ENCODE data around the gene HCK. TPM values are rescaled to one million over a fixed set of nuclear protein-coding genes. Genes with fewer than 3 reads are reported as not detected.
A peak's percentile ranks its signal among the peaks of the same experiment; 100 is the strongest.
"Not testable (repeated sequence)": the region's sequence is repeated elsewhere in the genome, so short reads cannot be mapped to it uniquely, and the experiment has no call there.

The HCK gene
- total RNA-seq, 1 donor from 2014 or later: not detected

DNA sequence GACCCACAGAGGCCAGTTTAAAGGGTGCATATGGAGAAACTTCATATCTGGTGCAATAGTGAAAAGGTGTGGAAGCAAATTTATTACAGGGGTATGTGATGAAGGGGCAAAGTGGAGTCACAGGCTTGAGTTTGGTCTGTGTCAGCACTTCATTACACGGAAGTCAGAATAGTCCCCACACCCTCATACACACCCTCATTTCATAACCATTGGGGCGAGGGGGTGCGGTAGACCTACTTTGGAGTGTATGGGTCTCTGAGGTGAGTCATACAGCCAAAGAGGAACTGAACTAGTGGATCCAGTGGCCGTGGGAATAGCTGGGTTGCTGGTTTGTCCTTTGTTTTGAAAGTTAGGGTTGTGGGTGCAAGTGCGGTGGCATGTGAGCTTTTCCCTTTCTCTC, 60.8 kb downstream of the HCK start:
- peak overlapping the region; percentile 68 for H3K4me3 Mint-ChIP-seq
- peaks cover 30% of the 10 kb centered on the region for H3K4me1 Mint-ChIP-seq
- H3K27me3 Mint-ChIP-seq (ENCODE audit: low read depth): peaks cover 2% of the 10 kb centered on the region
- TF ChIP-seq, protein P1, sequence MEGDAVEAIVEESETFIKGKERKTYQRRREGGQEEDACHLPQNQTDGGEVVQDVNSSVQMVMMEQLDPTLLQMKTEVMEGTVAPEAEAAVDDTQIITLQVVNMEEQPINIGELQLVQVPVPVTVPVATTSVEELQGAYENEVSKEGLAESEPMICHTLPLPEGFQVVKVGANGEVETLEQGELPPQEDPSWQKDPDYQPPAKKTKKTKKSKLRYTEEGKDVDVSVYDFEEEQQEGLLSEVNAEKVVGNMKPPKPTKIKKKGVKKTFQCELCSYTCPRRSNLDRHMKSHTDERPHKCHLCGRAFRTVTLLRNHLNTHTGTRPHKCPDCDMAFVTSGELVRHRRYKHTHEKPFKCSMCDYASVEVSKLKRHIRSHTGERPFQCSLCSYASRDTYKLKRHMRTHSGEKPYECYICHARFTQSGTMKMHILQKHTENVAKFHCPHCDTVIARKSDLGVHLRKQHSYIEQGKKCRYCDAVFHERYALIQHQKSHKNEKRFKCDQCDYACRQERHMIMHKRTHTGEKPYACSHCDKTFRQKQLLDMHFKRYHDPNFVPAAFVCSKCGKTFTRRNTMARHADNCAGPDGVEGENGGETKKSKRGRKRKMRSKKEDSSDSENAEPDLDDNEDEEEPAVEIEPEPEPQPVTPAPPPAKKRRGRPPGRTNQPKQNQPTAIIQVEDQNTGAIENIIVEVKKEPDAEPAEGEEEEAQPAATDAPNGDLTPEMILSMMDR (conservative IDR thresholded peaks at IDR 0.05): no peak
- peak overlapping the region; percentile 9 for H3K27ac Mint-ChIP-seq (ENCODE audit: unreplicated experiment)
- no peak for DNase-seq (ENCODE audit: low read depth, low spot score)
- no peaks in the 10 kb centered on the region for H3K9me3 Mint-ChIP-seq
- H3K36me3 Mint-ChIP-seq (ENCODE audit: low read depth): no peaks in the 10 kb centered on the region

DNA sequence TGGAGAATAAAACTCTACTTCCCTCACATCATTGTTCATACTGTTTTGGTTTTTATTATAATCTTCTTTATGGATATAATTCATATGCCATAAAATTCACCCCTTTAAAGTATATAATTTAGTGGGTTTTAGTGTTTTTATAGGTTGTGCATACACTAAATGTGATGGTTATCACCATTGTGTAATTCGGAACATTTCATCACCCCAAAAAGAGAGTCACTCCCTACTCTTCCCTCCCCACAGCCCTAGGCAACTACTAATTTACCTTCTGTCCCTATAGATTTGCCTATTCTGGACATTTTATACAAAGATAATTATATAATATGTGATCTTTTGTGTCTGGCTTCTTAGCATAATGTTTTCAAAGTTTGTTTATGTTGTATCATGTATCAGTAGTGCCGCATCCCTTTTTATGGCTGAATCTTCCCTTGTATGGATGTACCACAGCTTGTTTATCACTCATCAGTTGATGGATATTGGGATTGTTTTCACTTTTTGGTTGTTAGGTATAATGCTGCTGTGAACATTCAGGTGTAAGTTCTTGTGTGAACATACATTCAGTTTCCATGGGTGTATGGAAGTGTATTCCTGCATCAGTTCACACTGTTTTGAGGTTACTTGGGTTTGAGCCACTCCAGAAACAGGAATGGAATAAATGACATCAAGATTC, 61.7 kb downstream of the HCK start:
- no peaks in the 10 kb centered on the region for H3K36me3 Mint-ChIP-seq (ENCODE audit: low read depth)
- TF ChIP-seq, protein P1 (conservative IDR thresholded peaks at IDR 0.05): no peak
- H3K27me3 Mint-ChIP-seq (ENCODE audit: low read depth): no peaks in the 10 kb centered on the region
- H3K4me3 Mint-ChIP-seq: peak overlapping the region; percentile 68
- H3K9me3 Mint-ChIP-seq: no peaks in the 10 kb centered on the region
- DNase-seq (ENCODE audit: low read depth, low spot score): no peak
- peaks cover 30% of the 10 kb centered on the region for H3K4me1 Mint-ChIP-seq
- H3K27ac Mint-ChIP-seq (ENCODE audit: unreplicated experiment): peak overlapping the region; percentile 53

DNA sequence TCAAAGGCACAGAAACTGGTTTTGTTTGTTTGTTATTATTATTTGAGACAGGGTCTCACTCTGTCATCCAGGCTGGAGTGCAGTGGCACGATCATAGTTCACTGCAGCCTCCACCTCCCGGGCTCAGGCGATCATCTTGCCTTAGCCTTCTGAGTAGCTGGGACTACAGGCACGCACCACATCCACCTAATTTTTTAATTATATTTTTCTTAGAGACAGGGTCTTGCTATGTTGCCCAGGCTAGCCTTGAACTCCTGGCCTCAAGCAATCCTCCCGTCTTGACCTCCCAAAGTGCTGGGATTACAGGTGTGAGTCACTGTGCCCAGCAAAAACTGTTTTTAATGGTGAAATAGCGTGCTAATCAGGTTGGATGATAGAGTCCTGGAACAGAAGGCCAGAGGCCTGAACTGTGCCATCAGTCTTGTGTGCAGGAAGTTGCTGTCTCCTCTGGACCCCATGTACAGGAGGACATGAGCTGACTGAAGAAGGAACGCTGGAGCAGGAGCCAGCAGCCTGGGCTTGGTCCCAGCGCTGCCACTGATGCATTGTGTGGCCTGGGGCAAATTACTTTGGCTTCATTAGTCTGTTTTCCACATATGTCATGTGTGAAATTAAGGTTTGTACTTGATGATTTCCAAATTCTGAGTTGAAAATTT, 62.4 kb downstream of the HCK start:
- TF ChIP-seq, protein P1 (conservative IDR thresholded peaks at IDR 0.05): no peak
- Mint-ChIP-seq H3K4me3 (no peak overlapping the region), H3K36me3 (ENCODE audit: low read depth) (no peaks in the 10 kb centered on the region), H3K4me1 (peaks cover 30% of the 10 kb centered on the region), H3K9me3 (no peaks in the 10 kb centered on the region), H3K27ac (ENCODE audit: unreplicated experiment) (peak overlapping the region; percentile 53), H3K27me3 (ENCODE audit: low read depth) (no peaks in the 10 kb centered on the region)
- DNase-seq (ENCODE audit: low read depth, low spot score): no peak

DNA sequence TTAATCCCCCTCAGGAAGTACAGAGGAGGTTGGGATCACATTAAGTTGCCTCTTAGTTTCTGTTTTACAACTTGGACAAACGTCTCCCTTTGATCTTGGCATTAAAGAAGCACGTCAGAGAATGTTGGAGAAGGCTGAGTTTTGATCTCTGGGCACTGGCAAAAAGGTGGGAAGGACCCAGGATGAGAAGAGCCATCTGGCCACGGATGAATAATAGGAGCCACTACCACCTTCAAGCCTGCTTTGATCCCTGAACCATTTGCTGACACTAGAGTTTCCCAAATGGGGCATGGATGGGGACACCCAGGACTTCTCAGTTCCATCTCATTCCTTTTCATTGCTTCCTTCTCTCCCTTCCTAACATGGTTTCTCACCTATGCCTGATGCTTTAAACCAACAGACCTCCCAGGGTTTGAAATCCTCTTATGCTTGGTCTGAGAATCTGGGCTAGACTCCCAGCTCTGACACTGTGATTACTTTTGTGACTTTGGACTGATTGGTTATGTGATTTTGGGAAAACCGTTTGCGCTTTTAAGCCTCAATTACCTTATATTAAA, 63.2 kb downstream of the HCK start:
- no peaks in the 10 kb centered on the region for H3K9me3 Mint-ChIP-seq
- H3K27me3 Mint-ChIP-seq (ENCODE audit: low read depth): no peaks in the 10 kb centered on the region
- H3K36me3 Mint-ChIP-seq (ENCODE audit: low read depth): no peaks in the 10 kb centered on the region
- no peak for DNase-seq (ENCODE audit: low read depth, low spot score)
- TF ChIP-seq, protein P1 (conservative IDR thresholded peaks at IDR 0.05): no peak
- no peak overlapping the region for H3K27ac Mint-ChIP-seq (ENCODE audit: unreplicated experiment)
- peaks cover 26% of the 10 kb centered on the region for H3K4me1 Mint-ChIP-seq
- no peak overlapping the region for H3K4me3 Mint-ChIP-seq

DNA sequence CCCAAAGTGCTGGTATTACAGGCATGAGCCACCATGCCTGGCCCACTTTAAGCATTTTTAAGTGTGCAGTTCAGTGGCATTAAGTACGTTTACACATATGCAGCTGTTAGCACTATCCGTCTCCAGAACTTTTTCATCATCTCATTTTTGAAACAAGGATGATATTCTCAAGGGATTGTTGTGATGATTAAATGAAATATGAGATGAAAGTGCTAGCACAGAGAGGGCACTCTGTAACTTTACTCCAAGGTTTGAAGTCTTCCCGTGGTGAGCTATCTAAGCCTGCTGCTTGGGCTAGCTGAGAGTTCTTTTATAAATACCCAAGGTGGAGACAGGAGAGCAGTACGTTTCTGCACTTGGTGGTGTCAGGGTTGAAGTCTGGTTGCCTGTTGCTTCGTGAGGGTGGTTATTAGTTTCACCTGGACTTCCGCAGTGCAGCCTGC, 64.1 kb downstream of the HCK start:
- Mint-ChIP-seq H3K4me1 (peaks cover 24% of the 10 kb centered on the region), H3K36me3 (ENCODE audit: low read depth) (peaks cover 5% of the 10 kb centered on the region), H3K27me3 (ENCODE audit: low read depth) (no peaks in the 10 kb centered on the region), H3K27ac (ENCODE audit: unreplicated experiment) (no peak overlapping the region), H3K4me3 (no peak overlapping the region), H3K9me3 (no peaks in the 10 kb centered on the region)
- DNase-seq (ENCODE audit: low read depth, low spot score): no peak
- TF ChIP-seq, protein P1 (conservative IDR thresholded peaks at IDR 0.05): no peak

DNA sequence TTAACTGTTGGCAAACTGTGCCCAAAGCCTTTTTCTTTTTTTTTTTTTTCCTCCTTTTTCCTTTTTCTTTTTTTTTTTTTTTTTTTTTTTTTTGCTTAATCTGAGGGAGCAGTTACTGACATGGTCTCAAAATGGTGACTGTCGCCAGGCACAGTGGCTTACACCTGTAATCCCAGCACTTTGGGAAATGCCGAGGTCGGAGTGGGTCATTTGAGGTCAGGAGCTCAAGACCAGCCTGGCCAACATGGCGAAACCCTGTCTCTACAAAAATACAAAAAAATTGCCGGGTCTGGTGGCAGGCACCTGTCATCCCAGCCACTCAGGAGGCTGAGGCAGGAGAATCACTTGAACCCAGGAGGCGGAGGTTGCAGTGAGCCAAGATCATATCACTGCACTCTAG, 64.8 kb downstream of the HCK start:
- H3K27me3 Mint-ChIP-seq (ENCODE audit: low read depth); H3K9me3 Mint-ChIP-seq; H3K27ac Mint-ChIP-seq (ENCODE audit: unreplicated experiment); H3K36me3 Mint-ChIP-seq (ENCODE audit: low read depth); DNase-seq (ENCODE audit: low read depth, low spot score): not testable (repeated sequence)
- Mint-ChIP-seq H3K4me1 (peaks cover 18% of the 10 kb centered on the region), H3K4me3 (peak overlapping the region; percentile 14)

DNA sequence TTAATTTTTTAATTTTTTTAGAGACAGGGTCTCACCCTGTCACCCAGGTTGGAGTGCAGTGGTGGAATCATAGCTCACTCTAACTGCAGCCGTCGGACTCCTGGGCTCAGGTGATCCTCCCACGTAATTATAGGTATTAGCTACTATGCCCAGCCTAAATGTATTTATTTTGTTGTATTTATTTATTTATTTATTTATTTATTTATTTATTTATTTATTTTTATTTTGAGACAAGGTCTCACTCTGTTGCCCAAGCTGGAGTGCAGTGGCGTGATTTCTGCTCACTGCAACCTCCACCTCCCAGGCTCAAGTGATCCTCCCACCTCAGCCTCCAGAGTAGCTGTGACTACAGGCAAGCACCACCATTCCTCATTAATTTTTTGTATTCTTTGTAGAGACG, 66.4 kb downstream of the HCK start:
- peaks cover 10% of the 10 kb centered on the region for H3K36me3 Mint-ChIP-seq (ENCODE audit: low read depth)

More for the DNA sequence above, 66.4 kb downstream of the HCK start:
- H3K27ac Mint-ChIP-seq (ENCODE audit: unreplicated experiment); H3K27me3 Mint-ChIP-seq (ENCODE audit: low read depth); H3K4me1 Mint-ChIP-seq; DNase-seq (ENCODE audit: low read depth, low spot score); H3K4me3 Mint-ChIP-seq; H3K9me3 Mint-ChIP-seq: not testable (repeated sequence)
